HepG2 (cell line): ENCODE results near the gene LPAR1. TPM values are rescaled to one million over a fixed set of nuclear protein-coding genes. Genes with fewer than 3 reads are reported as not detected.

Source experiments
- ATAC-seq: fragments of 200-7000 bp; cut with Tn5 transposase; 3 replicates; pipeline ENCODE4 v1.9.1; 2020; ENCODE audit warnings: mild to moderate bottlenecking, moderate library complexity
- BruUV-seq: library from RNA; stranded (reverse); fragments of 400-500 nt; replicated peaks from 2 replicates; lab custom pipeline; 2021; lab: Mats Ljungman, UMichigan
- CTCF ChIA-PET: fragments of 300-600 bp; formaldehyde crosslinking; extraction: SDS; loops from one replicate; lab custom pipeline; 2021; ENCODE audit warnings: low total read pairs, inconsistent platforms, low intra/inter-chr PET ratio; lab: Yijun Ruan, JAX
- POLR2A ChIA-PET: fragments of 350-600 bp; sonication (Branson Sonifier 250); formaldehyde crosslinking; loops from one replicate; lab custom pipeline; 2020; ENCODE audit warnings: antibody characterized with exemption, inconsistent platforms; lab: Yijun Ruan, JAX
- DNase-seq: peaks from one replicate; pipeline ENCODE4 v3.0.0-alpha.2; 2015; ENCODE audit warnings: low spot score
- FAIRE-seq: peaks from 3 replicates; lab custom pipeline; 2011; peaks lifted over from hg19 to GRCh38; lab: Jason Lieb, UNC
- H2AFZ ChIP-seq: one replicate; pipeline ENCODE4 v1.6.1; 2011; ENCODE audit warnings: low read length, inconsistent platforms
- H3K27ac ChIP-seq: fragments of 300-600 bp; 3 replicates; pipeline ENCODE4 v1.8.0; 2011; ENCODE audit warnings: mixed run types, mild to moderate bottlenecking, mixed read lengths, low read length, inconsistent platforms; ENCODE audit not compliant: insufficient read depth; ENCODE audit errors: extremely low read length
- H3K27me3 ChIP-seq, 2 experiments: fragments of 200-600 bp in 1 of 2; 2 replicates in 1 of 2; 3 replicates in 1 of 2; pipeline versions ENCODE4 v1.6.0 to v1.8.0; 2011; ENCODE audit warnings: low read length in 2 of 2, mild to moderate bottlenecking in 2 of 2, moderate library complexity in 2 of 2, inconsistent platforms in 1 of 2; ENCODE audit not compliant: insufficient read depth in 2 of 2, control insufficient read depth in 1 of 2
- H3K36me3 ChIP-seq, 2 experiments: fragments of 200-600 bp in 1 of 2; replicated peaks in 1 of 2; 2 replicates in 1 of 2; 3 replicates in 1 of 2; pipeline versions ENCODE4 v1.5.1 to v1.8.0; 2011; ENCODE audit warnings: low read length in 2 of 2, inconsistent platforms in 1 of 2; ENCODE audit not compliant: insufficient read depth in 2 of 2, control insufficient read depth in 1 of 2
- H3K4me1 ChIP-seq: 2 replicates; pipeline ENCODE4 v1.5.1; 2012; ENCODE audit warnings: low read length, inconsistent platforms; ENCODE audit not compliant: insufficient read depth
- H3K4me2 ChIP-seq: 2 replicates; pipeline ENCODE4 v1.6.0; 2011; ENCODE audit warnings: low read depth, low read length, inconsistent platforms
- H3K4me3 ChIP-seq, 3 experiments: fragments of 200-600 bp in 1 of 3; sonication (generic), shearing (Covaris generic) in 1 of 3; replicated peaks in 1 of 3; 2 replicates each; pipeline ENCODE4 v1.5.1; 2011 to 2016; ENCODE audit warnings: low read length in 3 of 3, inconsistent platforms in 2 of 3, low read depth in 2 of 3, mild to moderate bottlenecking in 2 of 3, control low read depth in 1 of 3, mixed read lengths in 1 of 3; ENCODE audit not compliant: insufficient read depth in 1 of 3
- H3K79me2 ChIP-seq: one replicate; pipeline ENCODE4 v1.6.1; 2011; ENCODE audit warnings: low read length, inconsistent platforms; ENCODE audit not compliant: insufficient read depth
- H3K9ac ChIP-seq: 2 replicates; pipeline ENCODE4 v1.6.0; 2011; ENCODE audit warnings: mild to moderate bottlenecking, low read depth, low read length, inconsistent platforms; ENCODE audit not compliant: insufficient read depth
- H3K9me3 ChIP-seq: 2 replicates; pipeline ENCODE4 v1.5.1; 2012; ENCODE audit warnings: mild to moderate bottlenecking, low read length
- H4K20me1 ChIP-seq: 2 replicates; pipeline ENCODE4 v1.6.0; 2011; ENCODE audit warnings: inconsistent platforms, mild to moderate bottlenecking, low read length, moderate library complexity; ENCODE audit not compliant: insufficient read depth
- ATF7 ChIP-seq, 2 experiments: fragments of 450-650 bp in 1 of 2; sonication (generic) in 1 of 2; formaldehyde crosslinking in 1 of 2; IDR thresholded peaks; 2 replicates each; pipeline versions ENCODE4 v1.4.0 to v1.6.1; 2016 to 2020; ENCODE audit warnings: antibody characterized with exemption in 1 of 2, mild to moderate bottlenecking in 1 of 2, missing genetic modification reagents in 1 of 2
- BCL6 ChIP-seq: IDR thresholded peaks from 2 replicates; pipeline ENCODE4 v1.6.1; 2016; ENCODE audit warnings: missing genetic modification reagents, missing compliant biosample characterization
- CC2D1A ChIP-seq: sonication (generic); formaldehyde crosslinking; IDR thresholded peaks from 2 replicates; pipeline ENCODE4 v1.8.1; 2023; ENCODE audit warnings: mild to moderate bottlenecking, missing genetic modification reagents
- CERS6 ChIP-seq: sonication (generic); formaldehyde crosslinking; IDR thresholded peaks from 2 replicates; pipeline ENCODE4 v1.5.0; 2020; ENCODE audit warnings: missing genetic modification reagents
- CTCF ChIP-seq: sonication (generic); formaldehyde crosslinking; IDR thresholded peaks from 2 replicates; pipeline ENCODE4 v1.5.0; 2020; ENCODE audit warnings: mild to moderate bottlenecking, missing genetic modification reagents, moderate library complexity
- GATAD1 ChIP-seq: IDR thresholded peaks from 2 replicates; pipeline ENCODE4 v1.6.1; 2016; ENCODE audit warnings: missing genetic modification reagents, missing compliant biosample characterization
- KAT8 ChIP-seq: IDR thresholded peaks from 2 replicates; pipeline ENCODE4 v1.6.1; 2016; ENCODE audit warnings: missing genetic modification reagents, missing compliant biosample characterization
- THAP7 ChIP-seq: sonication (generic); formaldehyde crosslinking; IDR thresholded peaks from 2 replicates; pipeline ENCODE4 v1.8.1; 2023; ENCODE audit warnings: mild to moderate bottlenecking, missing genetic modification reagents
- ZMYM3 ChIP-seq: sonication (generic); formaldehyde crosslinking; IDR thresholded peaks from 2 replicates; pipeline ENCODE4 v1.5.1; 2020; ENCODE audit warnings: mild to moderate bottlenecking, missing genetic modification reagents
- ZNF562 ChIP-seq: sonication (generic); formaldehyde crosslinking; IDR thresholded peaks from 2 replicates; pipeline ENCODE4 v1.8.0; 2022; ENCODE audit warnings: missing genetic modification reagents, borderline replicate concordance
- ZSCAN9 ChIP-seq: IDR thresholded peaks from 2 replicates; pipeline ENCODE4 v1.6.1; 2016; ENCODE audit warnings: borderline replicate concordance
- WGBS: methylation state at CpG from one replicate; pipeline ENCODE4 v1.1.6; 2017; ENCODE audit warnings: low lambda C conversion rate; 5-methylcytosine and 5-hydroxymethylcytosine counted together
- in situ Hi-C: cut with HindIII; loops from 2 replicates; pipeline ENCODE4 v1.10.0; 2017; ENCODE audit warnings: low pct_unique_long_range_greater_than_20kb; ENCODE audit not compliant: extremely low pct_ligation_motif_present
- intact Hi-C: fragments of 100-400 bp; cut with micrococcal nuclease; formaldehyde crosslinking; loops from one replicate; pipeline ENCODE4 v1.10.0; 2022; ENCODE audit not compliant: unreplicated experiment
- polyA plus RNA-seq, 8 experiments: library from polyadenylated mRNA; depleted of rRNA in 3 of 8; stranded (reverse) in 7 of 8; unstranded in 1 of 8; fragments of >200 nt; fragmentation: Illumina TruSeq in 4 of 8; extraction: Trizol in 4 of 8; gene quantifications; 2 replicates each; pipeline versions ENCODE4 v1.2.1 to v1.2.3, GENCODE V29; 2011 to 2016; ENCODE audit warnings: low read depth in 4 of 8, missing spikeins in 1 of 8, mixed read lengths in 1 of 8; ENCODE audit not compliant: insufficient read depth in 1 of 8
- total RNA-seq, 5 experiments: library from RNA; depleted of rRNA; stranded (reverse); fragments of >200 nt; fragmentation: Illumina TruSeq; extraction: Trizol; gene quantifications; 2 replicates each; pipeline ENCODE4 v1.2.3, GENCODE V29; 2016; ENCODE audit warnings: low read depth in 1 of 5

The LPAR1 gene
- total and polyA plus RNA-seq, 2 of the 13 experiments (the other 11 are each of a cell fraction or from before 2014, with no cell fraction given), result not detected

DNA sequence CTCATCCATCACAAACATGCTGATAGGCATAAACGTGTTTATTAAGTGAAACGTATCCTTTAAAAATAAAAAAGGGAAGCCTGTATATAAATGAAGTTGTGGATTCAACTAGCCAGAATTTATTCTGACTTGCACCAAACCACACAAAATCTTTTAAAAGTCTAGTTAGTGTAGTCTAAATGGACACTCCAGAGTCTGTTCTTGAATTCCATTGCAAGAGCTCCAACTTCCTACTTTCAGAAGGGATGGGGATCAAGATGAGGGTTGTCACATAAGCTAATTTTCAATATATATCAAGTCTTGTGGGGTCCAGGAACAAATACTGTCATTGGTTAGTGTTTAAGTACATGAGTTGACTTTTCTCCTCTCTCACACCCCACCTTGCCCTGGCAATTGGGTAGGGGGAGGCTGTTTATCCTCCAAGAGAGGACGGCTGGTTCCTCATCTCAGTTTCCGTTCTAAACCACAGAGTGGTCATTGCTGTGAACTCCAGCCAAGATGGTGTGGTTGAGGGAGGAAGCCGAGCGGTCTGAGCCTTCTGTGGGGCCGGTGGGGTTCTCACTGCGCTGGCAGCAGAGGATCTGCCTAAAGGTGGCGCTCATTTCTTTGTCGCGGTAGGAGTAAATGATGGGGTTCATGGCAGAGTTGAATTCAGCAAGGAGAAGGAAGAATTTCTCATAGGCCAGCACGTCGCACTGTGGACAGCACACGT, 163.2 kb downstream of the LPAR1 start:
- POLR2A ChIA-PET, result no interaction called here
- ATAC-seq (peak; percentile 64), DNase-seq (no peak), FAIRE-seq (no peak)
- Histone ChIP-seq H3K79me2 (no peaks in the 10 kb centered on the region), H3K27me3 (no peaks in the 10 kb centered on the region), H3K27ac (no peak overlapping the region), H2AFZ (no peak overlapping the region), H3K4me2 (no peak overlapping the region), H3K4me3 (no peak overlapping the region), H3K9ac (no peak overlapping the region), H3K9me3 (no peaks in the 10 kb centered on the region), H3K4me1 (no peaks in the 10 kb centered on the region), H3K36me3 (no peaks in the 10 kb centered on the region), H4K20me1 (no peaks in the 10 kb centered on the region)
- no TSS peak for BruUV-seq
- intact Hi-C loops, result no loop called here
- WGBS, result 26% methylated on average over 14 of the region's 14 CpGs
- in situ Hi-C loops, result loop anchor here (25.0 kb wide), 2 partner anchors 113 to 412 kb away; no protein-coding TSS in a partner anchor
- TF ChIP-seq CC2D1A (CRISPR knock-in tag), result no peak
- TF ChIP-seq ATF7 (IDR thresholded peaks at IDR 0.05), result no peak
- no peak for TF ChIP-seq ATF7 (CRISPR knock-in tag; IDR thresholded peaks at IDR 0.05)
- TF ChIP-seq CTCF (CRISPR knock-in tag), result peak; percentile 31; the same call in 1 of the 2 replicates
- CTCF ChIA-PET, result no interaction called here

DNA sequence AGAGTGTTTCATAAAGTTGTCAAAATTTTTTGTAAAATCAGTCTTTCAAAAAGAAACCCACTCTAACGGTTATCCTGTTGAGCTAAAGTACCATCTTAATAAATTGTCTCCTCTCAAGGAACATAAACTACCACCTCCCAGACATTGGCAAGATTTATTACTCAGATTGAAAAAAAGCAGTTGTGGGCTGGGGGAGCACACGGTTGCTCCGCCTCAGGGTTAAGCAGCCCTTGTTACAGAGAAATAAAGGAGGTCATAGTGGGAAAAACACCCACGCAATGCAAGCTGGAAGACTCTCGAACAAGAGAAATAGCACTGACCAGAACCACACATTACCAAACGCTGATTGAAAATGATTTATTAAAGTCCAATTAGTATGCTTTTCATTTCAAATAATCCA, 165.3 kb downstream of the LPAR1 start:
- FAIRE-seq (no peak), ATAC-seq (no peak), DNase-seq (no peak)
- intact Hi-C loops, result no loop called here
- Histone ChIP-seq H2AFZ (no peak overlapping the region), H3K36me3 (no peaks in the 10 kb centered on the region), H3K4me3 (no peak overlapping the region), H3K9ac (no peak overlapping the region), H3K4me1 (no peaks in the 10 kb centered on the region), H3K27ac (no peak overlapping the region), H3K4me2 (no peak overlapping the region), H3K27me3 (no peaks in the 10 kb centered on the region), H3K79me2 (no peaks in the 10 kb centered on the region), H4K20me1 (no peaks in the 10 kb centered on the region), H3K9me3 (no peaks in the 10 kb centered on the region)
- 0% methylated on average over 6 of the region's 6 CpGs for WGBS
- TF ChIP-seq KAT8 (CRISPR knock-in tag) (no peak), ZNF562 (CRISPR knock-in tag) (no peak), THAP7 (CRISPR knock-in tag) (no peak), ZSCAN9 (CRISPR knock-in tag) (no peak), ZMYM3 (CRISPR knock-in tag) (no peak), CERS6 (CRISPR knock-in tag) (no peak), BCL6 (CRISPR knock-in tag) (no peak), GATAD1 (no peak)
- ChIA-PET CTCF (no interaction called here), POLR2A (no interaction called here)
- no TSS peak for BruUV-seq
- in situ Hi-C loops, result loop anchor here (25.0 kb wide), 1 partner anchor 111 kb away; no protein-coding TSS in a partner anchor
